Measurements from ENCODE around the gene RELCH. TPM values are rescaled to one million over a fixed set of nuclear protein-coding genes. Genes with fewer than 3 reads are reported as not detected.

RELCH gene
- total and polyA plus RNA-seq, 2 of the 13 experiments (the other 11 are each of a cell fraction or from before 2014, with no cell fraction given), result 5.6 to 31.7 TPM

DNA sequence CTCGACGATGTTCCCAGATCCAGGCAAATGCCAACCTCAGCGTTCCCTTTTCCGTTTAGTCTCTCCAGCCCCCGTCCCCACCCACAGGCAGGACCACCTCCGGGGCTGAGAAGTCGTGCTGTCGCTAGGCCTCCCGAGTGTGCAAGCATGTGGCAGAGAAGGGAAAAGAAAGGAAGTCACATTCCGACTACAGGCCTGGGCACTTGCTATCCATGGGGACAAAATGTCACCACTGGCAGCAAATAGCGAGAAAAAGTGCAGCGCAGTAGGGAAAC is 619 bp upstream of the RELCH start (continued):
- TF ChIP-seq ZNF207 (IDR thresholded peaks at IDR 0.05; ENCODE audit: borderline replicate concordance) (no peak), MEIS2 (CRISPR knock-in tag; IDR thresholded peaks at IDR 0.05) (no peak), FLYWCH1 (CRISPR knock-in tag; IDR thresholded peaks at IDR 0.05) (no peak), SMAD3 (CRISPR knock-in tag; IDR thresholded peaks at IDR 0.05) (no peak), GTF2F1 (IDR thresholded peaks at IDR 0.05; ENCODE audit: low read length) (no peak), EED (CRISPR knock-in tag; IDR thresholded peaks at IDR 0.05) (no peak), ZNF430 (CRISPR knock-in tag; IDR thresholded peaks at IDR 0.05) (no peak), NR2F1 (CRISPR knock-in tag; IDR thresholded peaks at IDR 0.05) (no peak), ZNF790 (CRISPR knock-in tag; IDR thresholded peaks at IDR 0.05; ENCODE audit: borderline replicate concordance) (no peak), ZMYM2 (CRISPR knock-in tag; IDR thresholded peaks at IDR 0.05) (peak; percentile 6; the same call in 1 of the 2 replicates), SP1 (IDR thresholded peaks at IDR 0.05) (no peak), SP1 (CRISPR knock-in tag; IDR thresholded peaks at IDR 0.05) (no peak), SSRP1 (CRISPR knock-in tag; IDR thresholded peaks at IDR 0.05) (no peak), ZNF891 (CRISPR knock-in tag; IDR thresholded peaks at IDR 0.05) (peak; percentile 75; the same call in 1 of the 2 replicates), ZBTB7B (CRISPR knock-in tag; IDR thresholded peaks at IDR 0.05) (no peak), PCBP2 (optimal IDR thresholded peaks at IDR 0.05; ENCODE audit: low read depth, low read length, poor library complexity, severe bottlenecking) (no peak), ZNF775 (CRISPR knock-in tag; IDR thresholded peaks at IDR 0.05; ENCODE audit: borderline replicate concordance) (no peak), KLF9 (CRISPR knock-in tag; IDR thresholded peaks at IDR 0.05; ENCODE audit: low read depth) (no peak), HOXA5 (CRISPR knock-in tag; IDR thresholded peaks at IDR 0.05) (0 out of 2 replicates have a peak, but pooled peaks have one; percentile 11), SIN3B (IDR thresholded peaks at IDR 0.05; ENCODE audit: low read length) (no peak), GRHL1 (CRISPR knock-in tag; conservative IDR thresholded peaks at IDR 0.05) (no peak)
- TF ChIP-seq, protein P1, sequence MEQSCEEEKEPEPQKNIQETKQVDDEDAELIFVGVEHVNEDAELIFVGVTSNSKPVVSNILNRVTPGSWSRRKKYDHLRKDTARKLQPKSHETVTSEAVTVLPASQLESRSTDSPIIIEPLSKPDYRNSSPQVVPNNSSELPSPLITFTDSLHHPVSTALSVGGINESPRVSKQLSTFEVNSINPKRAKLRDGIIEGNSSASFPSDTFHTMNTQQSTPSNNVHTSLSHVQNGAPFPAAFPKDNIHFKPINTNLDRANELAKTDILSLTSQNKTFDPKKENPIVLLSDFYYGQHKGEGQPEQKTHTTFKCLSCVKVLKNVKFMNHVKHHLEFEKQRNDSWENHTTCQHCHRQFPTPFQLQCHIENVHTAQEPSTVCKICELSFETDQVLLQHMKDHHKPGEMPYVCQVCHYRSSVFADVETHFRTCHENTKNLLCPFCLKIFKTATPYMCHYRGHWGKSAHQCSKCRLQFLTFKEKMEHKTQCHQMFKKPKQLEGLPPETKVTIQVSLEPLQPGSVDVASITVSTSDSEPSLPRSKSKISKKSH (CRISPR knock-in tag; IDR thresholded peaks at IDR 0.05; ENCODE audit: borderline replicate concordance), result no peak; the same call in 1 of the 2 replicates
- TF ChIP-seq, protein P2, sequence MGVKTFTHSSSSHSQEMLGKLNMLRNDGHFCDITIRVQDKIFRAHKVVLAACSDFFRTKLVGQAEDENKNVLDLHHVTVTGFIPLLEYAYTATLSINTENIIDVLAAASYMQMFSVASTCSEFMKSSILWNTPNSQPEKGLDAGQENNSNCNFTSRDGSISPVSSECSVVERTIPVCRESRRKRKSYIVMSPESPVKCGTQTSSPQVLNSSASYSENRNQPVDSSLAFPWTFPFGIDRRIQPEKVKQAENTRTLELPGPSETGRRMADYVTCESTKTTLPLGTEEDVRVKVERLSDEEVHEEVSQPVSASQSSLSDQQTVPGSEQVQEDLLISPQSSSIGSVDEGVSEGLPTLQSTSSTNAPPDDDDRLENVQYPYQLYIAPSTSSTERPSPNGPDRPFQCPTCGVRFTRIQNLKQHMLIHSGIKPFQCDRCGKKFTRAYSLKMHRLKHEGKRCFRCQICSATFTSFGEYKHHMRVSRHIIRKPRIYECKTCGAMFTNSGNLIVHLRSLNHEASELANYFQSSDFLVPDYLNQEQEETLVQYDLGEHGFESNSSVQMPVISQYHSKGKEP (CRISPR knock-in tag; IDR thresholded peaks at IDR 0.05), result no peak
- TF ChIP-seq, protein P3, sequence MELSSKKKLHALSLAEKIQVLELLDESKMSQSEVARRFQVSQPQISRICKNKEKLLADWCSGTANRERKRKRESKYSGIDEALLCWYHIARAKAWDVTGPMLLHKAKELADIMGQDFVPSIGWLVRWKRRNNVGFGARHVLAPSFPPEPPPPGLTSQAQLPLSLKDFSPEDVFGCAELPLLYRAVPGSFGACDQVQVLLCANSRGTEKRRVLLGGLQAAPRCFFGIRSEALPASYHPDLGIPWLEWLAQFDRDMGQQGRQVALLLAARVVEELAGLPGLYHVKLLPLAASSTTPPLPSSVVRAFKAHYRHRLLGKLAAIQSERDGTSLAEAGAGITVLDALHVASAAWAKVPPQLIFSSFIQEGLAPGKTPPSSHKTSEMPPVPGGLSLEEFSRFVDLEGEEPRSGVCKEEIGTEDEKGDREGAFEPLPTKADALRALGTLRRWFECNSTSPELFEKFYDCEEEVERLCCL (CRISPR knock-in tag; IDR thresholded peaks at IDR 0.05; ENCODE audit: borderline replicate concordance), result no peak
